Breast epithelium (tissue), 3 donors: ENCODE results near the gene MAMLD1.

Experiments used
- POLR2A ChIP-seq: fragments of 450-650 bp; IDR thresholded peaks from one replicate; pipeline ENCODE4 v1.6.1; 2016; ENCODE audit warnings: antibody characterized with exemption, mild to moderate bottlenecking, moderate library complexity
- POLR2AphosphoS5 ChIP-seq, 3 donors: sonication (generic); formaldehyde crosslinking; IDR thresholded peaks; one replicate each; pipeline ENCODE4 v1.6.1; 2017; ENCODE audit warnings: antibody characterized with exemption in 3 of 3
- TF ChIP-seq, protein P1 (sequence below), 3 donors: fragments of 450-650 bp; IDR thresholded peaks; one replicate each; pipeline ENCODE4 v1.5.1; 2016 to 2017; ENCODE audit warnings: antibody characterized with exemption in 3 of 3, mild to moderate bottlenecking in 3 of 3, moderate library complexity in 3 of 3

DNA sequence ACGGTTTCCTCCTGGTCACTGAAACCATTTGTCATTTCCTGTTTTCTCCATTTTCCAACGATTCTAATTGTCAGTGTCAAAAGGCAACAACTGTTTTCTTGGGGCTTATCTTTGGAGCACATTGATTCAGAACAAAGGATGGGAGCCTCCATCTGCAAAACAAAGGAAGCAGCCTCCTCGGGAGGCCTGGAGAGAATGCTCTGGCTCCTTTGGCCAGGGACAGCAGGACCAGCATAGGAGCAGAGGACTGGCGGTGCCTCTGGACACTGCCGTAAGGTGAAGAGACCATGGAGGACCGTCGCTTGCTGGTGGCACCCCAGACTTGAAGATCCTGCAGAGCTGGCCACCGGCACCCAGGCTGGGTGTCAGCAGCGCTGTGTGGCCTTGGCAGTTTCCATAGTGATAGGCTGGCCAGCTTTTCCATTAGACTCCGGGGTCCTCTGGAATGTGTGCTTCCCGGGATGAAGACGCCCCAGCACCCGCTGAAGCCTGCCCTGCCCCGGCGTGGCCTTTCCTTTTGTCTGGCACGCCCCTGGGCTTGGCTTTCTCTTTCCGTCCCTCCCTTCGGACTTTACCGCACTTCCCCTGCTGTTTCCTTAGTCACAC is 144.2 kb downstream of the MAMLD1 start:
- TF ChIP-seq, protein P1, sequence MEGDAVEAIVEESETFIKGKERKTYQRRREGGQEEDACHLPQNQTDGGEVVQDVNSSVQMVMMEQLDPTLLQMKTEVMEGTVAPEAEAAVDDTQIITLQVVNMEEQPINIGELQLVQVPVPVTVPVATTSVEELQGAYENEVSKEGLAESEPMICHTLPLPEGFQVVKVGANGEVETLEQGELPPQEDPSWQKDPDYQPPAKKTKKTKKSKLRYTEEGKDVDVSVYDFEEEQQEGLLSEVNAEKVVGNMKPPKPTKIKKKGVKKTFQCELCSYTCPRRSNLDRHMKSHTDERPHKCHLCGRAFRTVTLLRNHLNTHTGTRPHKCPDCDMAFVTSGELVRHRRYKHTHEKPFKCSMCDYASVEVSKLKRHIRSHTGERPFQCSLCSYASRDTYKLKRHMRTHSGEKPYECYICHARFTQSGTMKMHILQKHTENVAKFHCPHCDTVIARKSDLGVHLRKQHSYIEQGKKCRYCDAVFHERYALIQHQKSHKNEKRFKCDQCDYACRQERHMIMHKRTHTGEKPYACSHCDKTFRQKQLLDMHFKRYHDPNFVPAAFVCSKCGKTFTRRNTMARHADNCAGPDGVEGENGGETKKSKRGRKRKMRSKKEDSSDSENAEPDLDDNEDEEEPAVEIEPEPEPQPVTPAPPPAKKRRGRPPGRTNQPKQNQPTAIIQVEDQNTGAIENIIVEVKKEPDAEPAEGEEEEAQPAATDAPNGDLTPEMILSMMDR (IDR thresholded peaks at IDR 0.05), result no peak
- TF ChIP-seq POLR2A, result no peak
- no peak for TF ChIP-seq POLR2AphosphoS5 (IDR thresholded peaks at IDR 0.05)
